Neural cell (in vitro differentiated cells): ENCODE measurements around the gene DNER. TPM values are rescaled to one million over a fixed set of nuclear protein-coding genes. Genes with fewer than 3 reads are reported as not detected.

Source experiments
- H2AFZ ChIP-seq: fragments of 200-600, 300-800 bp; sonication (generic), shearing (Covaris generic); 2 replicates; pipeline ENCODE4 v1.6.0; 2014; ENCODE audit warnings: low read depth, mild to moderate bottlenecking, antibody characterized with exemption, low read length, moderate library complexity
- H3F3A ChIP-seq: fragments of 200-600 bp; shearing (Covaris generic); 2 replicates; pipeline ENCODE4 v1.6.1; 2016; ENCODE audit warnings: mild to moderate bottlenecking, moderate library complexity, mixed read lengths, antibody characterized with exemption, low read length; ENCODE audit not compliant: insufficient read depth, poor library complexity, severe bottlenecking
- H3K27ac ChIP-seq: fragments of 200-600, 300-800 bp; sonication (generic), shearing (Covaris generic); 2 replicates; pipeline ENCODE4 v1.5.1; 2014; ENCODE audit warnings: mild to moderate bottlenecking, low read length, moderate library complexity
- H3K27me3 ChIP-seq: fragments of 300-800, 200-600 bp; sonication (generic), shearing (Covaris generic); 2 replicates; pipeline ENCODE4 v1.6.0; 2014; ENCODE audit warnings: mild to moderate bottlenecking, low read depth, low read length, moderate library complexity; ENCODE audit not compliant: insufficient read depth
- H3K36me3 ChIP-seq: fragments of 300-800, 200-600 bp; sonication (generic), shearing (Covaris generic); 2 replicates; pipeline ENCODE4 v1.5.1; 2014; ENCODE audit warnings: mild to moderate bottlenecking, antibody characterized with exemption, low read length, moderate library complexity; ENCODE audit not compliant: insufficient read depth
- H3K4me2 ChIP-seq: fragments of 300-800, 200-600 bp; sonication (generic), shearing (Covaris generic); 2 replicates; pipeline ENCODE4 v1.6.0; 2014; ENCODE audit warnings: mild to moderate bottlenecking, low read length
- H3K4me3 ChIP-seq: fragments of 300-800, 200-600 bp; sonication (generic), shearing (Covaris generic); 2 replicates; pipeline ENCODE4 v1.5.1; 2014; ENCODE audit warnings: mild to moderate bottlenecking, low read length, moderate library complexity
- H3K79me2 ChIP-seq: fragments of 200-600 bp; shearing (Covaris generic); replicated peaks from 2 replicates; pipeline ENCODE4 v1.6.0; 2014; ENCODE audit warnings: mild to moderate bottlenecking, low read length, moderate library complexity; ENCODE audit not compliant: insufficient read depth
- H3K9ac ChIP-seq: fragments of 300-800, 200-600 bp; sonication (generic), shearing (Covaris generic); 2 replicates; pipeline ENCODE4 v1.6.1; 2016; ENCODE audit warnings: mild to moderate bottlenecking, low read length, mixed read lengths
- H3K9me2 ChIP-seq: fragments of 200-600 bp; shearing (Covaris generic); 2 replicates; pipeline ENCODE4 v1.6.1; 2016; ENCODE audit warnings: mild to moderate bottlenecking, low read length, mixed read lengths; ENCODE audit not compliant: insufficient read depth
- H3K9me3 ChIP-seq: fragments of 200-600, 300-800 bp; sonication (generic), shearing (Covaris generic); 2 replicates; pipeline ENCODE4 v1.6.1; 2016; ENCODE audit warnings: mild to moderate bottlenecking, mixed run types, low read length, moderate library complexity, mixed read lengths
- H4K20me1 ChIP-seq: fragments of 200-600 bp; shearing (Covaris generic); 2 replicates; pipeline ENCODE4 v1.6.1; 2016; ENCODE audit warnings: mild to moderate bottlenecking, mixed run types; ENCODE audit not compliant: insufficient read depth
- EP300 ChIP-seq: fragments of 450-650 bp; conservative IDR thresholded peaks from 2 replicates; pipeline ENCODE4 v1.6.1; 2014; ENCODE audit warnings: antibody characterized with exemption, mild to moderate bottlenecking, moderate library complexity; ENCODE audit not compliant: poor library complexity, severe bottlenecking
- EZH2 ChIP-seq: fragments of 200-600, 300-800 bp; shearing (Covaris generic), sonication (generic); IDR thresholded peaks from 2 replicates; pipeline ENCODE4 v1.6.1; 2014; ENCODE audit warnings: antibody characterized with exemption, low read length, borderline replicate concordance, mild to moderate bottlenecking; ENCODE audit not compliant: insufficient read depth, poor library complexity, severe bottlenecking
- MXI1 ChIP-seq: fragments of 450-650 bp; conservative IDR thresholded peaks from 2 replicates; pipeline ENCODE4 v1.6.1; 2014; ENCODE audit warnings: antibody characterized with exemption, mild to moderate bottlenecking; ENCODE audit not compliant: poor library complexity, severe bottlenecking
- POLR2AphosphoS5 ChIP-seq: IDR thresholded peaks from 2 replicates; pipeline ENCODE4 v1.6.1; 2012
- RAD21 ChIP-seq: fragments of 450-650 bp; conservative IDR thresholded peaks from 2 replicates; pipeline ENCODE4 v1.6.1; 2014; ENCODE audit warnings: antibody characterized with exemption, mild to moderate bottlenecking, moderate library complexity
- SMC3 ChIP-seq: fragments of 450-650 bp; conservative IDR thresholded peaks from 2 replicates; pipeline ENCODE4 v1.6.1; 2014; ENCODE audit warnings: antibody characterized with exemption, mild to moderate bottlenecking, moderate library complexity; ENCODE audit not compliant: poor library complexity
- TAF1 ChIP-seq: IDR thresholded peaks from 2 replicates; pipeline ENCODE4 v1.6.1; 2012; ENCODE audit warnings: low read depth
- polyA plus RNA-seq: library from polyadenylated mRNA; depleted of rRNA; stranded (reverse); fragments of >200 nt; gene quantifications from 2 replicates; pipeline ENCODE4 v1.2.3, GENCODE V29; 2014
- TF ChIP-seq, protein P1 (sequence below): IDR thresholded peaks from 2 replicates; pipeline ENCODE4 v1.6.1; 2012; ENCODE audit warnings: borderline replicate concordance
- TF ChIP-seq, protein P2 (sequence below): fragments of 450-650 bp; IDR thresholded peaks from 2 replicates; pipeline ENCODE4 v1.5.1; 2014; ENCODE audit warnings: antibody characterized with exemption, mild to moderate bottlenecking, moderate library complexity; ENCODE audit not compliant: poor library complexity, severe bottlenecking

DNER gene
- polyA plus RNA-seq, 1 donor from 2014 or later = 310 TPM

DNA sequence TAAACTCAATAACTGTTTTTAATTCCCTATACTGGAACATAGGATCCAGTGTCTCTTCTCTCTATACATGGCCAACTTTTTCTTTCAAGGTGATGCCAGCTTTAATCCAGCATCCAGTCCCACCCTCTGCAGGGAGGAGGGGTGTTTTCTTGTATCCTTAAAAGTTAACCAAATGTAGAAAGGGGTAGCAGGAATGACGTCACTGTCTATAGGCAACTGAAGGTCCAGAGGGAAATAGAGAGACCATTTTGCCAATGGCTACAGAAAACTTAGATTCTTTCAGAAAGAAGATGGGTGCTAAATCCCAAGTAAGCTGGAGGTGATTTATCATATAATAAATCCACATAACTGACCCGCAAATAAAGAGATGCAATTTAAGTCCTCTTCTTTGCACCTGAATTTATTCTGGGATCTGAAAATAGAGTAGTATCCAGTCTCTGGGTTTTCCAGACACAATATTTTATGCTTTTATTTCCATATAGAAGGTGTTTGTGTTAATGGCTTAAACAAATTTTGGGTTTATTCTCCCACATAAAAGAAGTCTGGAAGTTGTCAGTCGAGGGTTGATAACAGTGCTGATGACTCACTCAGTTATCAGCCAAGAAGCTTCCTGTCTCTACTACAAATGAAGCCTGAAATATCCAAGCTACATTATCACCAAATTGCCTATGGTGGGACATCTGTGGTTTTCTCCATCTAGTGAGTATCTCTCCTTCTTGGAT, 5.7 kb upstream of the DNER start:
- no peak overlapping the region for H3K27ac ChIP-seq
- H3F3A ChIP-seq = no peaks in the 10 kb centered on the region
- H4K20me1 ChIP-seq = no peaks in the 10 kb centered on the region
- H3K9me2 ChIP-seq = no peaks in the 10 kb centered on the region
- H3K4me3 ChIP-seq = no peak overlapping the region
- H3K79me2 ChIP-seq = no peaks in the 10 kb centered on the region
- H3K9me3 ChIP-seq = no peaks in the 10 kb centered on the region
- H2AFZ ChIP-seq = no peak overlapping the region
- peaks cover 5% of the 10 kb centered on the region for H3K27me3 ChIP-seq
- no peak overlapping the region for H3K9ac ChIP-seq
- no peak overlapping the region for H3K4me2 ChIP-seq
- TF ChIP-seq EZH2 = no peak
- no peak for TF ChIP-seq TAF1
- TF ChIP-seq RAD21 = no peak
- no peak for TF ChIP-seq MXI1
- no peak for TF ChIP-seq POLR2AphosphoS5
- TF ChIP-seq, protein P1, sequence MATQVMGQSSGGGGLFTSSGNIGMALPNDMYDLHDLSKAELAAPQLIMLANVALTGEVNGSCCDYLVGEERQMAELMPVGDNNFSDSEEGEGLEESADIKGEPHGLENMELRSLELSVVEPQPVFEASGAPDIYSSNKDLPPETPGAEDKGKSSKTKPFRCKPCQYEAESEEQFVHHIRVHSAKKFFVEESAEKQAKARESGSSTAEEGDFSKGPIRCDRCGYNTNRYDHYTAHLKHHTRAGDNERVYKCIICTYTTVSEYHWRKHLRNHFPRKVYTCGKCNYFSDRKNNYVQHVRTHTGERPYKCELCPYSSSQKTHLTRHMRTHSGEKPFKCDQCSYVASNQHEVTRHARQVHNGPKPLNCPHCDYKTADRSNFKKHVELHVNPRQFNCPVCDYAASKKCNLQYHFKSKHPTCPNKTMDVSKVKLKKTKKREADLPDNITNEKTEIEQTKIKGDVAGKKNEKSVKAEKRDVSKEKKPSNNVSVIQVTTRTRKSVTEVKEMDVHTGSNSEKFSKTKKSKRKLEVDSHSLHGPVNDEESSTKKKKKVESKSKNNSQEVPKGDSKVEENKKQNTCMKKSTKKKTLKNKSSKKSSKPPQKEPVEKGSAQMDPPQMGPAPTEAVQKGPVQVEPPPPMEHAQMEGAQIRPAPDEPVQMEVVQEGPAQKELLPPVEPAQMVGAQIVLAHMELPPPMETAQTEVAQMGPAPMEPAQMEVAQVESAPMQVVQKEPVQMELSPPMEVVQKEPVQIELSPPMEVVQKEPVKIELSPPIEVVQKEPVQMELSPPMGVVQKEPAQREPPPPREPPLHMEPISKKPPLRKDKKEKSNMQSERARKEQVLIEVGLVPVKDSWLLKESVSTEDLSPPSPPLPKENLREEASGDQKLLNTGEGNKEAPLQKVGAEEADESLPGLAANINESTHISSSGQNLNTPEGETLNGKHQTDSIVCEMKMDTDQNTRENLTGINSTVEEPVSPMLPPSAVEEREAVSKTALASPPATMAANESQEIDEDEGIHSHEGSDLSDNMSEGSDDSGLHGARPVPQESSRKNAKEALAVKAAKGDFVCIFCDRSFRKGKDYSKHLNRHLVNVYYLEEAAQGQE = no peak
- no peak for TF ChIP-seq SMC3
- TF ChIP-seq EP300 = no peak
- TF ChIP-seq, protein P2, sequence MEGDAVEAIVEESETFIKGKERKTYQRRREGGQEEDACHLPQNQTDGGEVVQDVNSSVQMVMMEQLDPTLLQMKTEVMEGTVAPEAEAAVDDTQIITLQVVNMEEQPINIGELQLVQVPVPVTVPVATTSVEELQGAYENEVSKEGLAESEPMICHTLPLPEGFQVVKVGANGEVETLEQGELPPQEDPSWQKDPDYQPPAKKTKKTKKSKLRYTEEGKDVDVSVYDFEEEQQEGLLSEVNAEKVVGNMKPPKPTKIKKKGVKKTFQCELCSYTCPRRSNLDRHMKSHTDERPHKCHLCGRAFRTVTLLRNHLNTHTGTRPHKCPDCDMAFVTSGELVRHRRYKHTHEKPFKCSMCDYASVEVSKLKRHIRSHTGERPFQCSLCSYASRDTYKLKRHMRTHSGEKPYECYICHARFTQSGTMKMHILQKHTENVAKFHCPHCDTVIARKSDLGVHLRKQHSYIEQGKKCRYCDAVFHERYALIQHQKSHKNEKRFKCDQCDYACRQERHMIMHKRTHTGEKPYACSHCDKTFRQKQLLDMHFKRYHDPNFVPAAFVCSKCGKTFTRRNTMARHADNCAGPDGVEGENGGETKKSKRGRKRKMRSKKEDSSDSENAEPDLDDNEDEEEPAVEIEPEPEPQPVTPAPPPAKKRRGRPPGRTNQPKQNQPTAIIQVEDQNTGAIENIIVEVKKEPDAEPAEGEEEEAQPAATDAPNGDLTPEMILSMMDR = no peak
- H3K36me3 ChIP-seq = no peaks in the 10 kb centered on the region

DNA sequence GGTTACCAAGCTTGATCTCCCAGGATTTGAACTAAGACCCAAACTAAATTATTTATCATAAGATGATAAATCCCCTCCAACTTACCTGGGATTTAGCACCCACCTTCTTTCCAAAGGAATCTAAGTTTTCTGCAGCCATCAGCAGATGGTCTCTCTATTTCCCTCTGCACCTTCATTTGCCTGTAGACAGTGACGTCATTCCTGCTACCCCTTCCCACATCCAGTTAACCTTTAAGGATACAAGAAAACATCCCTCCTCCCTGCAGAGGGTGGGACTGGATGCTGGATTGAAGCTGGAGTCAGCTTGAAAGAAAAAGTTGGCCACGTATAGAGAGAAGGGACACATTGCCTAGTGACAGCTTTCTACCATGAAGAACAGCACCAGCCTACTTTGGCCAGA, 3.7 kb upstream of the DNER start:
- Histone ChIP-seq H4K20me1 (no peaks in the 10 kb centered on the region), H3K4me2 (no peak overlapping the region), H3K9me2 (no peaks in the 10 kb centered on the region), H3F3A (no peaks in the 10 kb centered on the region), H3K4me3 (no peak overlapping the region), H2AFZ (no peak overlapping the region), H3K27me3 (peaks cover 5% of the 10 kb centered on the region), H3K27ac (no peak overlapping the region), H3K36me3 (no peaks in the 10 kb centered on the region), H3K9me3 (no peaks in the 10 kb centered on the region), H3K79me2 (peaks cover 4% of the 10 kb centered on the region), H3K9ac (no peak overlapping the region)
- TF ChIP-seq SMC3 (no peak), TAF1 (no peak), RAD21 (no peak), POLR2AphosphoS5 (no peak), EP300 (no peak), MXI1 (no peak), EZH2 (no peak)
- TF ChIP-seq, protein P2 = no peak
- TF ChIP-seq, protein P1 = no peak
